Measurements from ENCODE around the gene AFM. TPM values are rescaled to one million over a fixed set of nuclear protein-coding genes. Genes with fewer than 3 reads are reported as not detected.

Gene AFM
- total and polyA plus RNA-seq, 7 donors: not detected

DNA sequence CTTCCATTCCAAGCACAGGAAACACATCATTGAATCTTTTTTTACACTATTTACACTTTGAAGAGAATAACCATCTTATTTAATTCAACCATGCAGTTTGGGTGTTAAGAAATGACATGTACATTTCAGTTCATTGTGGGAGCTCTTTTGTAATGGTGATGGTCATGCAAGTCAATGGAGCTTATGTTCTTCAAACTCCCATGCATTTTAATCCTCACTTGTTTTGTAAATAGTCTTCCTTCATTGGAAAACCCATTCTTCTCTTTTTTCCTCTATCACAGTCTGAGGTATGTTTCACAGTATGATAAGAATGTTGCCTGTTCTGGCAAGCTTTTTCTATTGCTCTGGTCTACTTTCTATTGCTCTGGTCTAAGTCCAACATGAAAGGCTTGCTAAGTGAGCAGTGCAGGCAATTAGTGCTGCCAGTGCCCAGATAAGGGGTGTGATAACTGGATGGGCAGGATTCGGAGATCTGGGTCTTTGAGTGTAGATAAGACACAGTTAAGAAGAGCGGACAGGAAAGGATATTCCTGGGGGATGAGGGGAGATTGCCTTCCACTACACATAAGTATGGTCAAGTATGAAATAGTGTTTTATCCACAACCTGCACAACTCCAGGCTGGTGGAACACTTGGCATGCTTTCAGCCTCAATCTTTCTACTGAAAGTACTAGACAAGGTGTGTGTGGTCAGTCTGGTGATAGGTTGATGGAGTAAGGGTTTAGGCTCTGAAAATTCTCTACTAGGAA, 28.4 kb upstream of the AFM start:
- no peaks in the 10 kb centered on the region for H3K36me3 ChIP-seq
- no peak for DNase-seq
- no peak overlapping the region for H3K27ac ChIP-seq
- no peaks in the 10 kb centered on the region for H3K9me3 ChIP-seq
- H3K27me3 ChIP-seq: no peaks in the 10 kb centered on the region
- no peaks in the 10 kb centered on the region for H3K4me1 ChIP-seq
- intact Hi-C loops (cut with DNase I): no loop called here
- no peak overlapping the region for H3K4me3 ChIP-seq
- TF ChIP-seq POLR2A (IDR thresholded peaks at IDR 0.05) (no peak), POLR2AphosphoS5 (IDR thresholded peaks at IDR 0.05) (no peak), CTCF (IDR thresholded peaks at IDR 0.05) (no peak), EP300 (IDR thresholded peaks at IDR 0.05) (no peak)
- 19 to 62% methylated on average over 2 of the region's 2 CpGs for WGBS, 2 donors

- Histone ChIP-seq H3K4me3 (no peak overlapping the region), H3K9me3 (no peaks in the 10 kb centered on the region), H3K27me3 (no peaks in the 10 kb centered on the region), H3K4me1 (no peaks in the 10 kb centered on the region), H3K36me3 (no peaks in the 10 kb centered on the region), H3K27ac (no peak overlapping the region)
- TF ChIP-seq CTCF (IDR thresholded peaks at IDR 0.05): no peak
- no peak for TF ChIP-seq POLR2AphosphoS5 (IDR thresholded peaks at IDR 0.05)
- no peak for TF ChIP-seq POLR2A (IDR thresholded peaks at IDR 0.05)
- no peak for TF ChIP-seq EP300 (IDR thresholded peaks at IDR 0.05)
- intact Hi-C loops (cut with DNase I): no loop called here
- DNase-seq: no peak
Observed at GRCh38 chr4:73453701-73454005, 27.9 kb upstream of the AFM start.

DNA sequence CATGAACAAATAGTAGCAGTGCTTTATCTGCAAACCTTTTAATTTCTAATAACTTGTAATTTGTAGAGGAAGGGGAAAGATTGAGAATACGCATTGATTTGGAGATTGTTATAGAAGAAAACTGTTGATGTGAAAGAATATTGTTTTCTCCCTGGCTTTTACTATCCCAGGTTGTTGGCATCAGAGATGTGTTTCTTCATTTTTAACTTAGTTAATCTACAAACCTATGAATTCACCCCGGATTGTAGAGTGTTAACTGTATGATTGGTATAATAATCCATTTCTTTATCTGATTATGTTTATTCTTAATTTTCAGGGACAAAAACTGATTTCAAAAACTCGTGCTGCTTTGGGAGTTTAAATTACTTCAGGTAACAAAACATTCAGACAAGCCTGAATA, 26.6 kb upstream of the AFM start:
- H3K27me3 ChIP-seq: no peaks in the 10 kb centered on the region
- H3K36me3 ChIP-seq: no peaks in the 10 kb centered on the region
- WGBS, 2 donors: 71 to 85% methylated on average over 3 of the region's 3 CpGs
- intact Hi-C loops (cut with DNase I): no loop called here
- no peak for TF ChIP-seq CTCF (IDR thresholded peaks at IDR 0.05)
- TF ChIP-seq POLR2AphosphoS5 (IDR thresholded peaks at IDR 0.05): no peak
- no peak for TF ChIP-seq EP300 (IDR thresholded peaks at IDR 0.05)
- no peak for TF ChIP-seq POLR2A (IDR thresholded peaks at IDR 0.05)
- no peak overlapping the region for H3K27ac ChIP-seq
- H3K4me1 ChIP-seq: no peaks in the 10 kb centered on the region
- H3K9me3 ChIP-seq: no peaks in the 10 kb centered on the region
- no peak overlapping the region for H3K4me3 ChIP-seq
- DNase-seq: no peak

GRCh38 chr4:73456177-73457022, 25.1 kb upstream of the AFM start:
- no peak overlapping the region for H3K4me3 ChIP-seq
- no peaks in the 10 kb centered on the region for H3K27me3 ChIP-seq
- H3K27ac ChIP-seq: no peak overlapping the region
- intact Hi-C loops (cut with DNase I): no loop called here
- DNase-seq: no peak
- WGBS, 2 donors: 89 to 90% methylated on average over 5 of the region's 5 CpGs
- no peaks in the 10 kb centered on the region for H3K9me3 ChIP-seq
- TF ChIP-seq POLR2A (IDR thresholded peaks at IDR 0.05) (no peak), CTCF (IDR thresholded peaks at IDR 0.05) (no peak), EP300 (IDR thresholded peaks at IDR 0.05) (no peak), POLR2AphosphoS5 (IDR thresholded peaks at IDR 0.05) (no peak)
- H3K36me3 ChIP-seq: no peaks in the 10 kb centered on the region
- H3K4me1 ChIP-seq: no peaks in the 10 kb centered on the region

Measured in sigmoid colon (tissue), 7 donors.